Measurements from ENCODE around the gene RIPOR3.
"Not testable (repeated sequence)": the region's sequence is repeated elsewhere in the genome, so short reads cannot be mapped to it uniquely, and the experiment has no call there.

Gene RIPOR3

DNA sequence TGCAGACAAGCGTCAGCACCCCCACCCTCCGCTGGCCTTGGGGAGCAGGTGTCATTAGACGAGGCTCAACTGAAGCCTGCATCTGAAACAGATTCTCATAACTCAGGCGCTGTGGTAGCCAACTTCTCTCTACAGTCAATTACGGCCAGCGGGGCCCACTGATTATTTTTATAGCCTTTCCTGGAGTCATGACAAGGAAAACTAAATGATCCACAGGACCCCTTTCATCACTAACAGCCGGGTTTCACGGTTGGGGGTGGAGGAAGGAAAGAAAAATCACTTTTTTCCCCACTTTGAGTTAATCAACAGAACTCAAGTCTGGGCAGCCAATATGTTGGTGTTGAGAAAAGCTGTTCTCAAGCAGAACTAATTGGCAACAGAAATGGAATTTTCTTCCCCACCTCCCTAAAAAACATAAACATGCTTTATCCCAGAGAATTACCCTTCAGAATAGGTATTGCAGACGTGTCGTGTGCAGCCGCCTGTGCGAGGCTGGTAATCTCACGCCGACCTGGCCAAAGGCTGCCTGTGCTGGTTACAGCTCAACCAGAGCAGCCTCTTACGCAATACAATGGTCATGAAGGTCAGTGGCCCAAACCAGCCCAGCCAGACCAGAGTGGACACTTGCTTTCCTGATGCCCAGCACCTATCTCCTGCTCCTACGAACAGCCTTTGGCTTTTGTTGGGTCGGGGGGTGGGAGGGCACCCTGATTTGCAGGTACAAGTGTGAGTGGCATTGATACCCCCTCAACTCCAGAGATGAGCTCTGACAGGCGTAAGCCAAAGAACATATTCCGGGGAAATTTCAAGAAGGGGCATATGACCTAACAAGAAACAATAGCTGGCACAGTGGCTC is 11.0 kb downstream of the RIPOR3 start:
- DNase-seq = no peak

DNA sequence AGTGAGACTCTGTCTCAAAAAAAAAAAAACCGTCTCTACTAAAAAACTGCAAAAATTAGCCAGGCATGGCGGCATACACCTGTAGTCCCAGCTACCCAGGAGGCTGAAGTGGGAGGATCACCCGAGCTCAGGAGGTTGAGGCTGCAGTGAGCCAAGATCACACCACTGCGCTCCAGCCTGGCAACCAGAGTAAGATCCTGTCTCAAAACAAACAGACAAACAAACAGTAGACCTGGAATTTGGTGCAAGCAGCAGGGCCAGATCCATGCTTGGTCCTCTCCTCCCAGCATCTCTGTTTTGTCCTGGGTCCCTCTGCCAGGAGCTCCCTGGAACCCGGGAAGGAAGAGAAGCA is 11.6 kb downstream of the RIPOR3 start:
- DNase-seq = no peak

DNA sequence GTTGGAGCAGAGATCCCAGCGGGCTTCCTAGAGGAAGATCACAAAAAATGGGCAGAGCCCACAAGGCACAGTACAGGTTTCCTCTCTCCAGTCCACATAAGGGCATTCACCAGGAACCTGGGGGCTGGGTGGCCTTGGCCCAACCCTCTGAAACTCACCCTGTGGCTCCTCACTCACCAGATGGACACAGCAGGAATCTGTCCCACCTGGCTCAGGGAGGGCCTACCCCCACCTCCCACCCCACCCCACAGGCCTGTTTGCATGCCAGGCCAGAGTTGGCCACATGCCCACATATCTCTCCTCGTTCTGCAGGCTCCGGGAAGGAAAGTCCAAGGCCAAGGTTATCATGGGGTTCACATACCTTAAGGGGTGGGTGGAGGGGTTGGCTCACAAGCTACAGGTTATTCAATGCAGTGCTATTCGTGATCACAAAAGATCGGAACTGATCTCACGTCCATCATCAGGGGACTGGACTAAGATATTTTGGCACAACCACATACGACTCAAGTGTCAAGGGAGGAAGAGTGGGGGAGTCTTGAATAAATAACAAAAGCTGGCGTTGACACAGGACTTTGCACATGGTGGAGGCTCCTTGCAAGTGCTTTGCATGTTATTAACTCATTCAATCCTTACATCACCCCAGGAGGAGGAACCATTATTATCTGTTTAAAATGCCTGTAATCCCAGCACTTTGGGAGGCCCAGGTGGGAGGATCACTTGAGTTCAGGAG is 13.0 kb downstream of the RIPOR3 start:
- DNase-seq = no peak

DNA sequence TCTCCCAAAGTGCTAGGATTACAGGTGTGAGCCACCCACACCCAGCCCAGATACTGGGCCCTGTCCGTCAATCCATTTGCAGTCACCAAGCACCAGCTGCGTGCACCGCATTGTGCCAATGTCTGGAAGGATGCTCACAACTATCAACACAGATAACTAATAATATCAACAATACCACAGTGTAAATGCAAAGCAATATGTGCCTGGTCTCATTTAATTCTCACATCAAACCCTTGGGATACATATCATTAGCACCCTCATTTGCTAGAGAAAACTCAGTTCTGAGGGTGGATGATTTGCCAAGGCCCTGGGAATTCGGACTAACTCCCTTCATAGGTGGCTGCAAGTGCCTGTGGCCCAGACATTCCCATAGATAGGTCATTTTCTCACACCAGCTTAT is 14.5 kb downstream of the RIPOR3 start:
- DNase-seq = no peak

DNA sequence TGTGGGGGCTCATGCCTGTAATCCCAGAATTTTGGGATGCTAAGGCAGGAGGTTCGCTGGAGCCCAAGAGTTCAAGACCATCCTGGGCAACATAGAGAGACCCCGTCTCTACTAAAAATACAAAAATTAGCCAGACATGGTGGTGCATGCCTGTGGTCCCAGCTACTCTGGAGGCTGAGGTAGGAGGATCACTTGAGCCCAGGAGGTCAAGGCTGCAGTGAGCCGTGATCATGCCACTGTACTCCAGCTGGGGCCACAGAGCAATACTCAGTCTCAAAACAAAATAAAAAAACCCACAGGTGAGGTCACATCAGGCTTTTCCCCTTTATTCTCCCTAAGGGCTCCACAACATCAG is 15.0 kb downstream of the RIPOR3 start:
- DNase-seq = not testable (repeated sequence)

DNA sequence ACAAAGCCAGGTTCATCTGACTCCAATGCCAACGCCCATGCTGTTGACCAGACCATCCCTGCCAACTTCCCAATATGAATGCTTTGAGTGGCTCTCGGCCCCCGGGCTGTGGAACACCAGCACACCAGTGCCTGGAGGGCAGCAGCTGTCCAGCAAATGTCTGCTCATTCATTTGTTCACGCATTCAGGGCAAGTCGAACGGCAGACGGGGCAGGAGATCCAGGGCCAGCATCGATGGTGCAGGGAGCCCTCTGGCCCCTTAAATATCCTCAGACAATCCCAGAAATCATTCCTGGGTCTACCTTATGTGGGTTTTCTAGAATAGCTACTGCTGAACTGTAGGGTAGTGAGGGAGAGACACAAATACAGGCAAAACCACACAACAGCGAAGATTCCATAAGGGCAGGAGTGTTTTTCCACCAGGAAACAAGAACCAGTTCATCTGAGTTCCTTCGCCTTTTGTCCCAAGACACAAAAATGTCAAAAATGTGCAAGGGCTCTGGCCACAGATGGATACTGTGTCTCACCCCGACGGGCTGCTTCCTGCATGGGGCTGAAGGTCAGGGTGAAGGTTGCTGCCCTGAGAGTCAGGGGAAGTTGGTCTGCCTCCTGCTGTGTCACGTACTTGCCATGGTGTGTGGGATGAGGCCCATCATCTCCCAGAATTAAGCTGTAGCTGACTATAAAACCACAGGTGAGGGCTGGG is 15.5 kb downstream of the RIPOR3 start:
- DNase-seq = no peak

GRCh38 chr20:50674138-50674825 is 17.1 kb downstream of the RIPOR3 start:
- no peak for DNase-seq

- DNase-seq = no peak
Observed at GRCh38 chr20:50673466-50674137, 17.7 kb downstream of the RIPOR3 start.

DNA sequence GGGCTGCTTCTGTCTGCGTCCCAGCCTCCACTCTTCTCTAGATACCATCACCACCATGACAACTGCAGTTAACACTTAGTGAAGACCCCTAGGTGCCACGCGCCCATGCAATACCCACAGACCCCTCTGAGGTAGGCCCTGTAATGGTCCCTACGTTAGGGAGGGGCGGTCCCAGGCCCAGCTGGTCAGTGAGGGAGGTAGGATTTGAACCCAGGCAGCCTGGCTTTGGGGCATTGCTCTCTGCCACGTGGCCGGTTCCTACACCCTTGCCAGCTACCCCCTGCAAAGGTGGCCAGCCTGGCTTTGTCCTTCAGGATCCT is 18.2 kb downstream of the RIPOR3 start:
- DNase-seq = no peak

GRCh38 chr20:50672400-50673145 is 18.8 kb downstream of the RIPOR3 start:
- DNase-seq = no peak

DNA sequence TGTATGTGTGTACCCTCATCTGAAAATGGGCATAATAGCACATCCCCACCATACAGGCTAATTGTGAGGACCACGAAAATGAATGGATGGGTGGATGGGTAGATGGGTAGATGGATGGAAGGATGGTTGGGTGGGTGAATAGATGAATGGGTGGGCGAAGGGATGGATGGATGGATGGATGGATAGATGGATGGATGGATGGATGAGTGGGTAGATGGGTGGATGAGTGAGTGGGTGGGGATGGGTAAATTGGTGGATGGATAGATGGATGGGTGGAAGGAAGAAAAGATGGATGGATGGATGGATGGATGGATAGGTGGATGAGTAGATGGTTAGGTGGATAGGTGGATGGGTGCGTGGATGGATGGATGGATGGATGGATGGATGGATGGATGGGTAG is 19.7 kb downstream of the RIPOR3 start:
- DNase-seq = no peak

GRCh38 chr20:50671010-50671409 is 20.3 kb downstream of the RIPOR3 start:
- DNase-seq = not testable (repeated sequence)

DNA sequence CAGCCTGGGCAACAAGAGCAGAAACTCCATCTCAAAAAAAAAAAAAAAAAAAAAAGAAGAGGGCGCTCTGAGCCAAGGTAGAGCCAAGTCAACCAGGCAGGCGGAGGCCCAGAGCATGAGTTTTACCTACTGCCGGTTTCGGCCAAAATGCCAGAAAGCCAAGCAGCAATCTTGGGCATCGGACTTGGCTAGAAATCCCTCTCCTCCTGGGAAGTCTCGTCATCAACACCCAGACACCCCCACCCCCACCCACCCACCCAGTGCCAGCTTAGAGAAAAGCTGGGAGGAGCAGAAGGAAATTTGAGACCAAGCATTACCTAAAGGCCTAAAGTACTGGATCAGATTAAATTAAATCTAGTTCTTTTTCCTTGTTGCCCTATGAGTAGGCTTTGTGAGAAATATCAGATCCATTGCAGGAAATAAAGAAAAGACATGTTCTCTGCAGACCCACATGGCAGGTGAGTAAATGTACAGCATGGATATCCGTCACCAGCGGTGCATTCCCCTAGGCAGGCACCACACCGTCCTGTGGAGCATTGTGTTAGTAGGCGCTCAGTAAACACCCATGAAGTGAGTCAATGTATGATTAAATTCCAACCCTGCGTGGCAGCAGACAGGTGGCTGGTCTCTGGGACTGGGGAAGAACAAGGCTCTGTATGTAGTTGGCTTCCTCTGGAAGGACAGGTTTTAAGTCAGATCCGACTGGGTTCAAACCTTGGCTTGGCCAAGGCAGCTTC is 21.0 kb downstream of the RIPOR3 start:
- no peak for DNase-seq

DNA sequence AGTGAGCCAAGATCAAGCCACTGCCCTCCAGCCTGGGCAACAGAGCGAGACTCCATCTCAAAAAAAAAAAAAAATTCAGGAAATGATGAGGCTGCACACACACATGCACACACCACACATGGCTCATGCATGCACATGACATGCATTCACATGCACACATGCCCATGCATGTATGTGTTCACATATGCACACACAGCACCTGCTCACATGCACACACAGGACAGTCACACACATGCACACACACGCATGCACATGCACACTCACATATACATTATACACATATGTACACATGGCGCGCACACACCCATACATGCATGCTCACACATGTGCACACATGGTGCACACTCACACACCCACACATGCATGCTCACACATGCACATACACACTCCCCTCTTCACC is 22.5 kb downstream of the RIPOR3 start:
- no peak for DNase-seq

GRCh38 chr20:50668326-50668725 is 23.0 kb downstream of the RIPOR3 start:
- no peak for DNase-seq

GRCh38 chr20:50666709-50667298 is 24.5 kb downstream of the RIPOR3 start:
- no peak for DNase-seq

- DNase-seq = no peak
Observed at GRCh38 chr20:50664254-50664653, 27.1 kb downstream of the RIPOR3 start.

GRCh38 chr20:50663095-50663821 is 28.1 kb downstream of the RIPOR3 start:
- DNase-seq = peak in 2 of 51 donors; percentile 2 to 4
